Gastrocnemius medialis (tissue), 4 donors: ENCODE measurements around the gene TDRD3. TPM values are rescaled to one million over a fixed set of nuclear protein-coding genes. Genes with fewer than 3 reads are reported as not detected.

Source experiments
- ATAC-seq, 2 donors: fragments of 150-250 bp; one replicate each; pipeline ENCODE4 v1.9.1; 2016
- DNase-seq, 2 donors: peaks; one replicate each; pipeline ENCODE4 v3.0.0-alpha.2; 2019
- H3K27ac ChIP-seq, 4 donors: fragments of 200-600 bp; sonication (generic); 1 replicate in 1 of 4; 2 replicates in 3 of 4; pipeline ENCODE4 v1.5.1; 2016 to 2018; ENCODE audit warnings: mild to moderate bottlenecking in 2 of 4, moderate library complexity in 1 of 4
- H3K27me3 ChIP-seq, 3 donors: fragments of 200-600 bp; sonication (generic) in 2 of 3; 1 replicate in 1 of 3; 2 replicates in 2 of 3; pipeline versions ENCODE4 v1.5.1 to v1.6.0; 2016 to 2019; ENCODE audit warnings: mild to moderate bottlenecking in 1 of 3, moderate library complexity in 1 of 3
- H3K36me3 ChIP-seq, 2 donors: fragments of 200-600 bp; sonication (generic) in 1 of 2; one replicate each; pipeline ENCODE4 v1.5.1; 2017 to 2018
- H3K4me1 ChIP-seq, 2 donors: fragments of 200-600 bp; sonication (generic) in 1 of 2; one replicate each; pipeline ENCODE4 v1.5.1; 2016 to 2017; ENCODE audit warnings: mild to moderate bottlenecking in 2 of 2
- H3K4me3 ChIP-seq, 4 donors: fragments of 200-600 bp; sonication (generic) in 3 of 4; 1 replicate in 1 of 4; 2 replicates in 3 of 4; pipeline ENCODE4 v1.5.1; 2016 to 2019; ENCODE audit warnings: mild to moderate bottlenecking in 2 of 4
- H3K9me3 ChIP-seq, 3 donors: fragments of 200-600 bp; sonication (generic) in 2 of 3; 1 replicate in 1 of 3; 2 replicates in 2 of 3; pipeline ENCODE4 v1.5.1; 2016 to 2019
- CTCF ChIP-seq, 5 experiments: fragments of 450-650 bp in 3 of 5; fragments of 200-600 bp in 2 of 5; sonication (generic) in 2 of 5; IDR thresholded peaks in 4 of 5; conservative IDR thresholded peaks in 1 of 5; 1 replicate in 4 of 5; 2 replicates in 1 of 5; pipeline ENCODE4 v1.5.1; 2016 to 2019; ENCODE audit warnings: antibody characterized with exemption in 5 of 5, mild to moderate bottlenecking in 3 of 5, moderate library complexity in 3 of 5
- POLR2A ChIP-seq, 2 donors: fragments of 450-650 bp; IDR thresholded peaks; one replicate each; pipeline ENCODE4 v1.6.1; 2017; ENCODE audit warnings: antibody characterized with exemption in 2 of 2, mild to moderate bottlenecking in 2 of 2, moderate library complexity in 2 of 2
- in situ Hi-C, 4 donors: fragments of 200-750 bp; cut with MboI; loops; one replicate each; pipeline versions ENCODE4 v1.15.0 to v1.8.0; 2017; ENCODE audit warnings: low sequenced_read_pairs in 4 of 4
- intact Hi-C: fragments of 100-400 bp; cut with DNase I; formaldehyde crosslinking; loops from one replicate; pipeline ENCODE4 v1.15.1; 2023; ENCODE audit warnings: low total_unique reads
- total RNA-seq, 4 donors: library from RNA; depleted of rRNA; stranded (reverse); fragments of >200 nt; gene quantifications; one replicate each; pipeline versions ENCODE4 v1.1.0 to v1.2.3, GENCODE V29; 2016

TDRD3 gene
- total RNA-seq, 4 donors from 2014 or later, result 13.1 to 37.8 (median 17.7) TPM

GRCh38 chr13:60617991-60618733, 221.1 kb downstream of the TDRD3 start:
- intact Hi-C loops, result no loop called here
- peak in 1 of 2 donors; percentile 33 for ATAC-seq

GRCh38 chr13:60619461-60619860, 222.4 kb downstream of the TDRD3 start:
- Histone ChIP-seq H3K4me1 (no peaks in the 10 kb centered on the region), H3K9me3 (no peaks in the 10 kb centered on the region), H3K27me3 (no peaks in the 10 kb centered on the region), H3K36me3 (no peaks in the 10 kb centered on the region), H3K27ac (no peak overlapping the region), H3K4me3 (no peak overlapping the region)
- DNase-seq, result no peak
- no peak for ATAC-seq
- no peak for TF ChIP-seq POLR2A (IDR thresholded peaks at IDR 0.05)
- no peak for TF ChIP-seq CTCF (IDR thresholded peaks at IDR 0.05 in 4 of 5, conservative IDR thresholded peaks at IDR 0.05 in 1 of 5)
- in situ Hi-C loops (no loop called here), intact Hi-C loops (no loop called here)

More at GRCh38 chr13:60617991-60618733, 221.1 kb downstream of the TDRD3 start:
- Histone ChIP-seq H3K4me1 (no peaks in the 10 kb centered on the region), H3K36me3 (no peaks in the 10 kb centered on the region), H3K9me3 (no peaks in the 10 kb centered on the region), H3K27me3 (no peaks in the 10 kb centered on the region), H3K4me3 (no peak overlapping the region), H3K27ac (no peak overlapping the region)
- TF ChIP-seq POLR2A (IDR thresholded peaks at IDR 0.05) (no peak), CTCF (IDR thresholded peaks at IDR 0.05 in 4 of 5, conservative IDR thresholded peaks at IDR 0.05 in 1 of 5) (no peak)
- in situ Hi-C loops, result no loop called here
- DNase-seq, result no peak

- Histone ChIP-seq H3K27me3 (no peaks in the 10 kb centered on the region), H3K36me3 (no peaks in the 10 kb centered on the region), H3K27ac (no peak overlapping the region), H3K4me1 (no peaks in the 10 kb centered on the region), H3K9me3 (no peaks in the 10 kb centered on the region), H3K4me3 (no peak overlapping the region)
- in situ Hi-C loops, result no loop called here
- TF ChIP-seq POLR2A (IDR thresholded peaks at IDR 0.05) (no peak), CTCF (IDR thresholded peaks at IDR 0.05 in 4 of 5, conservative IDR thresholded peaks at IDR 0.05 in 1 of 5) (no peak)
- DNase-seq (no peak), ATAC-seq (no peak)
- intact Hi-C loops, result no loop called here
Observed at GRCh38 chr13:60620611-60621395, 223.8 kb downstream of the TDRD3 start.

GRCh38 chr13:60623151-60623550, 226.1 kb downstream of the TDRD3 start:
- TF ChIP-seq CTCF (IDR thresholded peaks at IDR 0.05 in 4 of 5, conservative IDR thresholded peaks at IDR 0.05 in 1 of 5) (no peak), POLR2A (IDR thresholded peaks at IDR 0.05) (no peak)
- no peaks in the 10 kb centered on the region for H3K9me3 ChIP-seq
- H3K27me3 ChIP-seq, result no peaks in the 10 kb centered on the region
- intact Hi-C loops, result no loop called here
- in situ Hi-C loops, result no loop called here
- no peaks in the 10 kb centered on the region for H3K4me1 ChIP-seq
- no peaks in the 10 kb centered on the region for H3K36me3 ChIP-seq
- no peak overlapping the region for H3K27ac ChIP-seq
- no peak for ATAC-seq
- no peak overlapping the region for H3K4me3 ChIP-seq
- DNase-seq, result no peak

Other genes starting within 250 kb of the TDRD3 start
- under 1 TPM in 1 of 4 donors, not detected in 3; 0.13 TPM for gene DIAPH3, start 233.3 kb upstream of the TDRD3 start, total RNA-seq